A549 (cell line): ENCODE data around the gene RNF5. TPM values are rescaled to one million over a fixed set of nuclear protein-coding genes. Genes with fewer than 3 reads are reported as not detected.

Source experiments
- ATAC-seq, 2 experiments: fragments of 200-7000 bp in 1 of 2; fragments of >200 bp in 1 of 2; cut with Nextera tagmentation in 1 of 2; cut with Tn5 transposase in 1 of 2; 3 replicates each; pipeline versions ENCODE4 v1.8.0 to v1.9.1; 2018 to 2020; ENCODE audit warnings: mild to moderate bottlenecking in 1 of 2, moderate library complexity in 1 of 2
- CTCF ChIA-PET: fragments of 300-600 bp; sonication (Branson Sonifier 250); formaldehyde crosslinking; extraction: SDS; loops from one replicate; lab custom pipeline; 2021; ENCODE audit warnings: antibody characterized with exemption, inconsistent platforms; lab: Yijun Ruan, JAX
- POLR2A ChIA-PET: fragments of 350-600 bp; formaldehyde crosslinking; extraction: SDS; loops from one replicate; lab custom pipeline; 2021; ENCODE audit warnings: antibody characterized with exemption, inconsistent platforms; lab: Yijun Ruan, JAX
- DNase-seq, 2 experiments: peaks; one replicate each; pipeline versions ENCODE4 v3.0.0 to v3.0.0-alpha.2; 2011 to 2016; ENCODE audit warnings: low read depth in 1 of 2, low spot score in 1 of 2
- FAIRE-seq: peaks from 2 replicates; lab custom pipeline; 2011; peaks lifted over from hg19 to GRCh38; lab: Jason Lieb, UNC
- H3K27ac ChIP-seq, 2 experiments: fragments of >200 bp; sonication (Bioruptor Twin); formaldehyde crosslinking; 3 replicates each; pipeline ENCODE4 v1.5.1; 2016 to 2017
- H3K4me1 ChIP-seq: fragments of >200 bp; sonication (Bioruptor Twin); formaldehyde crosslinking; 3 replicates; pipeline ENCODE4 v1.6.1; 2016
- H3K4me2 ChIP-seq: fragments of >200 bp; sonication (Bioruptor Twin); formaldehyde crosslinking; 3 replicates; pipeline ENCODE4 v1.6.1; 2016
- H3K4me3 ChIP-seq: fragments of >200 bp; sonication (Bioruptor Twin); formaldehyde crosslinking; 3 replicates; pipeline ENCODE4 v1.5.1; 2016
- H3K9me3 ChIP-seq: fragments of >200 bp; sonication (Bioruptor Twin); formaldehyde crosslinking; 3 replicates; pipeline ENCODE4 v1.6.1; 2016
- BHLHE40 ChIP-seq: IDR thresholded peaks from 2 replicates; pipeline ENCODE4 v1.6.1; 2012; ENCODE audit warnings: low read depth, low read length, inconsistent platforms
- CBX2 ChIP-seq: fragments of 200-600 bp; sonication (generic); IDR thresholded peaks from 2 replicates; pipeline ENCODE4 v1.6.1; 2016; ENCODE audit warnings: low read depth, mild to moderate bottlenecking, borderline replicate concordance
- CBX8 ChIP-seq: fragments of 200-600 bp; sonication (generic); IDR thresholded peaks from 2 replicates; pipeline ENCODE4 v1.6.1; 2016
- ELK1 ChIP-seq: fragments of 150-350 bp; IDR thresholded peaks from 2 replicates; pipeline ENCODE4 v1.6.1; 2014; ENCODE audit warnings: low read depth, mild to moderate bottlenecking, low read length
- ESRRA ChIP-seq: fragments of 150-350 bp; IDR thresholded peaks from 2 replicates; pipeline ENCODE4 v1.6.1; 2014; ENCODE audit warnings: mild to moderate bottlenecking, low read length, borderline replicate concordance
- GATA3 ChIP-seq: IDR thresholded peaks from 2 replicates; pipeline ENCODE4 v1.6.1; 2012; ENCODE audit warnings: borderline replicate concordance
- HOXB13 ChIP-seq: fragments of 250-450 bp; sonication (Bioruptor Pico); IDR thresholded peaks from 2 replicates; pipeline ENCODE4 v1.5.0; 2020; ENCODE audit warnings: low read depth, mild to moderate bottlenecking, moderate library complexity
- KDM5A ChIP-seq: fragments of 200-600 bp; sonication (generic); IDR thresholded peaks from 2 replicates; pipeline ENCODE4 v1.6.1; 2016; ENCODE audit warnings: antibody characterized with exemption, mild to moderate bottlenecking
- NR3C1 ChIP-seq: fragments of >200 bp; sonication (Bioruptor Twin); formaldehyde crosslinking; IDR thresholded peaks from 3 replicates; pipeline ENCODE4 v1.6.1; 2017
- RAD21 ChIP-seq, 2 experiments: fragments of >200 bp in 1 of 2; sonication (Bioruptor Twin) in 1 of 2; formaldehyde crosslinking in 1 of 2; IDR thresholded peaks in 1 of 2; conservative IDR thresholded peaks in 1 of 2; 2 replicates in 1 of 2; 3 replicates in 1 of 2; pipeline ENCODE4 v1.6.1; 2012 to 2018; ENCODE audit warnings: inconsistent platforms in 1 of 2
- RCOR1 ChIP-seq: fragments of 150-350 bp; IDR thresholded peaks from 2 replicates; pipeline ENCODE4 v1.6.1; 2014; ENCODE audit warnings: antibody characterized with exemption, low read length, low read depth
- RNF2 ChIP-seq: fragments of 200-600 bp; sonication (generic); IDR thresholded peaks from 2 replicates; pipeline ENCODE4 v1.6.1; 2016; ENCODE audit warnings: low read depth, mild to moderate bottlenecking, antibody characterized with exemption, moderate library complexity, borderline replicate concordance
- SMC3 ChIP-seq: fragments of >200 bp; sonication (Bioruptor Twin); formaldehyde crosslinking; IDR thresholded peaks from 3 replicates; pipeline ENCODE4 v1.6.1; 2018; ENCODE audit warnings: inconsistent platforms
- TFCP2L1 ChIP-seq: fragments of 250-450 bp; sonication (Bioruptor Pico); IDR thresholded peaks from 2 replicates; pipeline ENCODE4 v1.5.0; 2021; ENCODE audit warnings: mild to moderate bottlenecking
- TP53 ChIP-seq: fragments of 250-450 bp; sonication (Bioruptor Pico); IDR thresholded peaks from 2 replicates; pipeline ENCODE4 v1.5.0; 2021; ENCODE audit warnings: mild to moderate bottlenecking, moderate library complexity
- ZC3H11A ChIP-seq: fragments of 450-650 bp; IDR thresholded peaks from 2 replicates; pipeline ENCODE4 v1.6.1; 2014; ENCODE audit warnings: antibody characterized with exemption, mild to moderate bottlenecking
- WGBS: methylation state at CpG from one replicate; pipeline ENCODE4 v1.1.6; 2017; ENCODE audit errors: missing lambda C conversion rate; 5-methylcytosine and 5-hydroxymethylcytosine counted together
- polyA plus RNA-seq, 4 experiments: library from polyadenylated mRNA; depleted of rRNA in 3 of 4; stranded (reverse); fragments of >200 nt; fragmentation: RNase III in 1 of 4; extraction: RNeasy Plus Mini Kit Qiagen cat#74134 plus additional on column Dnase treatment in 1 of 4; gene quantifications; 2 replicates in 3 of 4; 3 replicates in 1 of 4; pipeline ENCODE4 v1.2.3, GENCODE V29; 2011 to 2017
- TF ChIP-seq, protein P1 (sequence below): IDR thresholded peaks from 2 replicates; pipeline ENCODE4 v1.6.1; 2012
- TF ChIP-seq, protein P2 (sequence below): fragments of 250-450 bp; sonication (Bioruptor Pico); IDR thresholded peaks from 2 replicates; pipeline ENCODE4 v1.5.0; 2021; ENCODE audit warnings: mild to moderate bottlenecking, moderate library complexity, borderline replicate concordance

Gene RNF5
- polyA plus RNA-seq, 2 of the 4 experiments (the other 2 are of a cell fraction): 54.1 to 62.7 TPM

DNA sequence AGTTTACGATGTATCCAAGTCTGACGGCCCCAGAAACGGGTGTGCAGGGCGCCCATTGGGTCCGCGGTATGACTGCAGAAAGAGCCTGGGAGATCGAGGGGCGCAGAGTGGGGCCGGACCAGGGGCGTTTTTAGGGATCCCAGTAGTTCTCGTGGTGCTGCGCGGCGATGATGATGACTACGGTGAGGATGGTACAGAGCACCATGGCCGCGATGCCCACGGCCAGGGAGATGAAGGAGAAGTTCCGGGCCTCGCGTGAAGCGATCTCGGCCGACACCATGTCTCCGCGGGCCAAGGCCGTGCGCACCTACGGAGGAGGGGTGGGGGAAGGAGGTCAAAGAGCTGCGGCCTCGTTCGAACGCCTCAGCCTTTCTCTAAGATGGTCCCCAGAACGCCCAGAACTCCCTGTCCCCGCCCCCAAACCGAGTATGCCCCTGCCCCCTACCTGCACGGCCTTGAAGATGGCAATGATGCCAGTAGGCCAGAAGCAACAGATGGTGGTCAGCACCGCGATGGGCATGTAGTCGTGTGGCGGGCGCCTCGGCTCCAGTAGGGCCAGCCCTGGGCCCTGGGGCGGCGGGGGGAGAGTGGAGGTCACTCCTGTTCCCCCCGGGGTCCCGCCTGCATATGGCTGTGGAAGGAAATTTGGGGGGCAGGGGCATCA is 29.0 kb upstream of the RNF5 start (continued):
- no peak for TF ChIP-seq RCOR1

- DNase-seq (no peak), FAIRE-seq (no peak)
- 92% methylated on average over 25 of the region's 55 CpGs for WGBS
Observed at GRCh38 chr6:32149932-32150870, 28.0 kb upstream of the RNF5 start.

GRCh38 chr6:32151181-32151862 is 26.9 kb upstream of the RNF5 start:
- DNase-seq: no peak
- Histone ChIP-seq H3K4me3 (no peak overlapping the region), H3K27ac (no peak overlapping the region)
- ATAC-seq: no peak
- CTCF ChIA-PET: no interaction called here
- no peak for TF ChIP-seq BHLHE40
- TF ChIP-seq ESRRA: no peak
- TF ChIP-seq, all 56 proteins: peak for 0
- 86% methylated on average over 7 of the region's 8 CpGs for WGBS
- Histone ChIP-seq H3K4me2 (no peak overlapping the region), H3K9me3 (no peaks in the 10 kb centered on the region), H3K4me1 (peaks cover 17% of the 10 kb centered on the region; the same call in 2 of the 3 replicates)
- POLR2A ChIA-PET: no interaction called here
- FAIRE-seq: no peak

More at GRCh38 chr6:32149932-32150870, 28.0 kb upstream of the RNF5 start:
- Histone ChIP-seq H3K4me1 (peaks cover 22% of the 10 kb centered on the region; the same call in 2 of the 3 replicates), H3K4me2 (no peak overlapping the region), H3K27ac (no peak overlapping the region), H3K9me3 (no peaks in the 10 kb centered on the region), H3K4me3 (no peak overlapping the region)
- no peak for TF ChIP-seq ZC3H11A
- TF ChIP-seq SMC3: no peak
- no peak for TF ChIP-seq NR3C1
- TF ChIP-seq RNF2: no peak
- no peak for TF ChIP-seq RAD21 (conservative IDR thresholded peaks at IDR 0.05 in 1 of 2, IDR thresholded peaks at IDR 0.05 in 1 of 2)
- no peak for TF ChIP-seq ESRRA
- no peak for TF ChIP-seq CBX2
- TF ChIP-seq, protein P1, sequence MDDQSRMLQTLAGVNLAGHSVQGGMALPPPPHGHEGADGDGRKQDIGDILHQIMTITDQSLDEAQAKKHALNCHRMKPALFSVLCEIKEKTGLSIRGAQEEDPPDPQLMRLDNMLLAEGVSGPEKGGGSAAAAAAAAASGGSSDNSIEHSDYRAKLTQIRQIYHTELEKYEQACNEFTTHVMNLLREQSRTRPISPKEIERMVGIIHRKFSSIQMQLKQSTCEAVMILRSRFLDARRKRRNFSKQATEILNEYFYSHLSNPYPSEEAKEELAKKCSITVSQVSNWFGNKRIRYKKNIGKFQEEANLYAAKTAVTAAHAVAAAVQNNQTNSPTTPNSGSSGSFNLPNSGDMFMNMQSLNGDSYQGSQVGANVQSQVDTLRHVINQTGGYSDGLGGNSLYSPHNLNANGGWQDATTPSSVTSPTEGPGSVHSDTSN: no peak
- TF ChIP-seq KDM5A: no peak
- TF ChIP-seq, protein P2, sequence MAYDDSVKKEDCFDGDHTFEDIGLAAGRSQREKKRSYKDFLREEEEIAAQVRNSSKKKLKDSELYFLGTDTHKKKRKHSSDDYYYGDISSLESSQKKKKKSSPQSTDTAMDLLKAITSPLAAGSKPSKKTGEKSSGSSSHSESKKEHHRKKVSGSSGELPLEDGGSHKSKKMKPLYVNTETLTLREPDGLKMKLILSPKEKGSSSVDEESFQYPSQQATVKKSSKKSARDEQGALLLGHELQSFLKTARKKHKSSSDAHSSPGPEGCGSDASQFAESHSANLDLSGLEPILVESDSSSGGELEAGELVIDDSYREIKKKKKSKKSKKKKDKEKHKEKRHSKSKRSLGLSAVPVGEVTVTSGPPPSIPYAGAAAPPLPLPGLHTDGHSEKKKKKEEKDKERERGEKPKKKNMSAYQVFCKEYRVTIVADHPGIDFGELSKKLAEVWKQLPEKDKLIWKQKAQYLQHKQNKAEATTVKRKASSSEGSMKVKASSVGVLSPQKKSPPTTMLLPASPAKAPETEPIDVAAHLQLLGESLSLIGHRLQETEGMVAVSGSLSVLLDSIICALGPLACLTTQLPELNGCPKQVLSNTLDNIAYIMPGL (CRISPR knock-in tag): no peak
- TF ChIP-seq GATA3: no peak
- no peak for TF ChIP-seq TP53 (CRISPR knock-in tag)
- no peak for TF ChIP-seq HOXB13
- no peak for TF ChIP-seq CBX8
- no peak for TF ChIP-seq TFCP2L1 (CRISPR knock-in tag)
- TF ChIP-seq ELK1: no peak
- ChIA-PET CTCF (no interaction called here), POLR2A (no interaction called here)
- no peak for ATAC-seq
